HCT116 (cell line): Measurements from ENCODE around the gene IPP. TPM values are rescaled to one million over a fixed set of nuclear protein-coding genes. Genes with fewer than 3 reads are reported as not detected.

Source experiments
- ATAC-seq: fragments of 200-7000 bp; cut with Tn5 transposase; 2 replicates; pipeline ENCODE4 v1.9.1; 2020; ENCODE audit warnings: mild to moderate bottlenecking, moderate library complexity
- BruUV-seq: library from RNA; stranded (reverse); fragments of 400-500 nt; replicated peaks from 2 replicates; lab custom pipeline; 2021; lab: Mats Ljungman, UMichigan
- CTCF ChIA-PET: fragments of 300-600 bp; sonication (Branson Sonifier 250); formaldehyde crosslinking; loops from one replicate; lab custom pipeline; 2021; ENCODE audit warnings: antibody characterized with exemption; lab: Charles Lee
- POLR2A ChIA-PET: fragments of 300-600, 350-600 bp; sonication (Branson Sonifier 250); formaldehyde crosslinking; loops from one replicate; lab custom pipeline; 2021; ENCODE audit warnings: antibody characterized with exemption; lab: Charles Lee
- RAD21 ChIA-PET, 2 experiments: fragments of 300-600 bp; sonication (Branson Sonifier 250); formaldehyde crosslinking; loops; one replicate each; lab custom pipeline; 2023; ENCODE audit warnings: low total read pairs in 2 of 2; ENCODE audit not compliant: uncharacterized antibody in 2 of 2, unreplicated experiment in 2 of 2, low non-redundant PET in 1 of 2; lab: Charles Lee
- DNase-seq: peaks from one replicate; pipeline ENCODE4 v3.0.0-alpha.2; 2010; ENCODE audit warnings: low read depth, low spot score
- H2AFZ ChIP-seq: fragments of 200-600 bp; shearing (Covaris generic), sonication (generic); 2 replicates; pipeline ENCODE4 v1.6.1; 2017; ENCODE audit warnings: low read depth, mixed run types, mixed read lengths, antibody characterized with exemption, low read length; ENCODE audit not compliant: poor library complexity, severe bottlenecking
- H3K27ac ChIP-seq: 2 replicates; pipeline ENCODE4 v1.5.1; 2012; ENCODE audit warnings: low read depth, low read length
- H3K27me3 ChIP-seq: fragments of 200-600 bp; sonication (generic); 2 replicates; pipeline ENCODE4 v1.6.1; 2016; ENCODE audit warnings: mixed run types, low read length, mixed read lengths; ENCODE audit not compliant: insufficient read depth
- H3K36me3 ChIP-seq, 2 experiments: fragments of 200-500 bp in 1 of 2; fragments of 200-600 bp in 1 of 2; sonication (Bioruptor generic) in 1 of 2; sonication (generic) in 1 of 2; 2 replicates each; pipeline versions ENCODE4 v1.5.1 to v1.6.1; 2014 to 2016; ENCODE audit warnings: low read length in 2 of 2, inconsistent platforms in 1 of 2, mixed read lengths in 1 of 2, mixed run types in 1 of 2; ENCODE audit not compliant: insufficient read depth in 2 of 2, control insufficient read depth in 1 of 2
- H3K4me1 ChIP-seq, 2 experiments: fragments of 200-600 bp in 1 of 2; sonication (generic) in 1 of 2; 2 replicates each; pipeline versions ENCODE4 v1.5.1 to v1.6.1; 2012 to 2017; ENCODE audit warnings: low read length in 2 of 2, inconsistent platforms in 1 of 2, mild to moderate bottlenecking in 1 of 2, mixed read lengths in 1 of 2, mixed run types in 1 of 2, moderate library complexity in 1 of 2; ENCODE audit not compliant: insufficient read depth in 2 of 2, control insufficient read depth in 1 of 2
- H3K4me2 ChIP-seq: fragments of 200-600 bp; sonication (generic); 2 replicates; pipeline ENCODE4 v1.6.1; 2017; ENCODE audit warnings: mixed run types, low read length, mixed read lengths
- H3K4me3 ChIP-seq, 2 experiments: fragments of 200-600 bp in 1 of 2; sonication (generic) in 1 of 2; replicated peaks in 1 of 2; 2 replicates each; pipeline ENCODE4 v1.5.1; 2011 to 2016; ENCODE audit warnings: low read length in 2 of 2, control low read depth in 1 of 2, low read depth in 1 of 2, mild to moderate bottlenecking in 1 of 2, mixed read lengths in 1 of 2, mixed run types in 1 of 2
- H3K79me2 ChIP-seq: fragments of 200-600 bp; sonication (generic); 2 replicates; pipeline ENCODE4 v1.6.1; 2017; ENCODE audit warnings: mild to moderate bottlenecking, mixed run types, low read length, moderate library complexity, mixed read lengths; ENCODE audit not compliant: insufficient read depth
- H3K9ac ChIP-seq: fragments of 200-600 bp; sonication (generic); 2 replicates; pipeline ENCODE4 v1.6.1; 2016; ENCODE audit warnings: low read length, mixed read lengths
- H3K9me2 ChIP-seq: fragments of 200-600 bp; sonication (generic), shearing (Covaris generic); 2 replicates; pipeline ENCODE4 v1.6.1; 2017; ENCODE audit warnings: mixed run types, mild to moderate bottlenecking, moderate library complexity; ENCODE audit not compliant: insufficient read depth
- H3K9me3 ChIP-seq, 2 experiments: fragments of 200-500 bp in 1 of 2; fragments of 200-600 bp in 1 of 2; sonication (Bioruptor generic) in 1 of 2; sonication (generic) in 1 of 2; 2 replicates each; pipeline ENCODE4 v1.6.1; 2014 to 2017; ENCODE audit warnings: low read length in 2 of 2, mixed read lengths in 2 of 2, inconsistent platforms in 1 of 2, low read depth in 1 of 2, mild to moderate bottlenecking in 1 of 2, mixed run types in 1 of 2, moderate library complexity in 1 of 2; ENCODE audit not compliant: control insufficient read depth in 1 of 2, insufficient read depth in 1 of 2
- H4K20me1 ChIP-seq: fragments of 200-600 bp; sonication (generic), shearing (Covaris generic); 2 replicates; pipeline ENCODE4 v1.6.1; 2017; ENCODE audit warnings: mixed run types, mild to moderate bottlenecking, moderate library complexity; ENCODE audit not compliant: insufficient read depth
- ATF3 ChIP-seq: IDR thresholded peaks from 2 replicates; pipeline ENCODE4 v1.6.1; 2012
- CEBPB ChIP-seq: IDR thresholded peaks from 2 replicates; pipeline ENCODE4 v1.6.1; 2012; ENCODE audit warnings: low read depth
- CTCF ChIP-seq, 3 experiments: fragments of 200-600 bp in 1 of 3; sonication (generic) in 1 of 3; IDR thresholded peaks in 2 of 3; conservative IDR thresholded peaks in 1 of 3; 2 replicates each; pipeline ENCODE4 v1.5.1; 2012 to 2017; ENCODE audit warnings: low read depth in 2 of 3, low read length in 2 of 3, antibody characterized with exemption in 1 of 3, borderline replicate concordance in 1 of 3, control low read depth in 1 of 3, mild to moderate bottlenecking in 1 of 3, mixed read lengths in 1 of 3, mixed run types in 1 of 3, moderate library complexity in 1 of 3; ENCODE audit not compliant: insufficient read depth in 1 of 3
- EZH2phosphoT487 ChIP-seq: fragments of 200-600 bp; IDR thresholded peaks from 2 replicates; pipeline ENCODE4 v1.6.1; 2018; ENCODE audit warnings: antibody characterized with exemption, borderline replicate concordance
- JUND ChIP-seq: IDR thresholded peaks from 2 replicates; pipeline ENCODE4 v1.6.1; 2012
- MAX ChIP-seq: IDR thresholded peaks from 2 replicates; pipeline ENCODE4 v1.6.1; 2012
- POLR2A ChIP-seq: IDR thresholded peaks from 2 replicates; pipeline ENCODE4 v1.7.0; 2011; ENCODE audit warnings: borderline replicate concordance; ENCODE audit not compliant: insufficient read depth, insufficient read length; ENCODE audit errors: extremely low read depth
- POLR2AphosphoS5 ChIP-seq: IDR thresholded peaks from 2 replicates; pipeline ENCODE4 v1.6.1; 2011; ENCODE audit warnings: mild to moderate bottlenecking, low read depth, low read length, moderate library complexity
- RAD21 ChIP-seq: IDR thresholded peaks from 2 replicates; pipeline ENCODE4 v1.6.1; 2012; ENCODE audit warnings: low read depth, mild to moderate bottlenecking
- SIN3A ChIP-seq: IDR thresholded peaks from 2 replicates; pipeline ENCODE4 v1.6.1; 2012; ENCODE audit warnings: low read depth
- SRF ChIP-seq: IDR thresholded peaks from 2 replicates; pipeline ENCODE4 v1.6.1; 2012; ENCODE audit warnings: low read depth
- TCF7L2 ChIP-seq: IDR thresholded peaks from 2 replicates; pipeline ENCODE4 v1.7.0; 2011; ENCODE audit warnings: borderline replicate concordance, inconsistent platforms; ENCODE audit not compliant: insufficient read depth, insufficient read length; ENCODE audit errors: extremely low read depth
- ZBTB33 ChIP-seq: IDR thresholded peaks from 2 replicates; pipeline ENCODE4 v1.6.1; 2011; ENCODE audit warnings: mild to moderate bottlenecking, low read length, moderate library complexity; ENCODE audit not compliant: insufficient replicate concordance; ENCODE audit errors: extremely low read depth
- ZFX ChIP-seq: fragments of 450-650 bp; IDR thresholded peaks from 2 replicates; pipeline ENCODE4 v1.6.1; 2017
- ZNF274 ChIP-seq: fragments of 200-500 bp; sonication (Bioruptor generic); IDR thresholded peaks from 2 replicates; pipeline ENCODE4 v1.6.1; 2014; ENCODE audit warnings: mild to moderate bottlenecking, low read depth, low read length, inconsistent platforms
- intact Hi-C: fragments of 100-400 bp; cut with micrococcal nuclease; formaldehyde crosslinking; loops from 2 replicates; pipeline ENCODE4 v1.10.0; 2022
- total RNA-seq: library from RNA; stranded (reverse); gene quantifications from one replicate; pipeline ENCODE4 v1.2.1, GENCODE V29; 2021; ENCODE audit not compliant: unreplicated experiment

Gene IPP
- total RNA-seq, 1 experiment from 2014 or later = 13.8 TPM

- H3K4me2 ChIP-seq = no peak overlapping the region
- POLR2A ChIA-PET = interaction anchor here (1.2 kb wide), 1 partner anchor 9 kb away, joined by 4 read pairs; no protein-coding TSS in a partner anchor
- DNase-seq (no peak), ATAC-seq (no peak)
- no peaks in the 10 kb centered on the region; the same call in 1 of the 2 replicates for H3K9me2 ChIP-seq
- H3K9me3 ChIP-seq = no peaks in the 10 kb centered on the region
- RAD21 ChIA-PET = no interaction called here
- H2AFZ ChIP-seq = no peak overlapping the region
- intact Hi-C loops = no loop called here
- CTCF ChIA-PET = no interaction called here
- H3K9ac ChIP-seq = no peak overlapping the region
- H3K4me3 ChIP-seq = no peak overlapping the region
- H3K79me2 ChIP-seq = no peaks in the 10 kb centered on the region
- H3K27ac ChIP-seq = no peak overlapping the region
- H4K20me1 ChIP-seq = no peaks in the 10 kb centered on the region
- H3K4me1 ChIP-seq = peaks cover 0 to 4% of the 10 kb centered on the region in 2 experiments; a peak in 2 of 4 replicates
- no TSS peak for BruUV-seq
- no peaks in the 10 kb centered on the region for H3K36me3 ChIP-seq
- H3K27me3 ChIP-seq = no peaks in the 10 kb centered on the region
- TF ChIP-seq CTCF (IDR thresholded peaks at IDR 0.05 in 2 of 3, conservative IDR thresholded peaks at IDR 0.05 in 1 of 3; ENCODE audit: borderline replicate concordance in 1 of 3, insufficient read depth in 1 of 3, low read depth in 2 of 3, low read length in 2 of 3) (no peak), MAX (no peak), ZNF274 (no peak), SIN3A (no peak), POLR2AphosphoS5 (no peak), ZFX (no peak), SRF (no peak)
These were observed 11.8 kb upstream of the IPP start for GRCh38 chr1:45762291-45762690.

GRCh38 chr1:45755697-45756096 is 5.2 kb upstream of the IPP start:
- Histone ChIP-seq H3K27me3 (no peaks in the 10 kb centered on the region), H2AFZ (no peak overlapping the region), H3K27ac (no peak overlapping the region), H3K9me3 (no peaks in the 10 kb centered on the region), H4K20me1 (no peaks in the 10 kb centered on the region), H3K79me2 (no peaks in the 10 kb centered on the region), H3K9me2 (no peaks in the 10 kb centered on the region), H3K4me2 (no peak overlapping the region), H3K36me3 (no peaks in the 10 kb centered on the region), H3K4me3 (no peak overlapping the region), H3K4me1 (peaks cover 3 to 19% of the 10 kb centered on the region in 2 experiments; a peak in 3 of 4 replicates), H3K9ac (no peak overlapping the region)
- DNase-seq (no peak), ATAC-seq (no peak)
- POLR2A ChIA-PET = no interaction called here
- CTCF ChIA-PET = no interaction called here
- RAD21 ChIA-PET = no interaction called here
- intact Hi-C loops = no loop called here
- no TSS peak for BruUV-seq
- TF ChIP-seq SIN3A (no peak), RAD21 (no peak), SRF (no peak), ZBTB33 (no peak), MAX (no peak), TCF7L2 (no peak), ZFX (no peak), JUND (no peak), ATF3 (no peak), CEBPB (no peak), ZNF274 (no peak), POLR2A (no peak), EZH2phosphoT487 (no peak)
